ENCODE results near the gene PSTPIP1. TPM values are rescaled to one million over a fixed set of nuclear protein-coding genes. Genes with fewer than 3 reads are reported as not detected.

Gene PSTPIP1
- total RNA-seq, 2 donors from 2014 or later = 161 to 167 TPM

GRCh38 chr15:77037388-77038209, 42.7 kb downstream of the PSTPIP1 start:
- Mint-ChIP-seq H3K27ac (peak overlapping the region; percentile 77 to 85), H3K9me3 (no peaks in the 10 kb centered on the region), H3K4me3 (no peak overlapping the region), H3K4me1 (ENCODE audit: low read depth in 2 of 2) (peaks cover 16 to 37% of the 10 kb centered on the region in 2 donors), H3K36me3 (no peaks in the 10 kb centered on the region), H3K27me3 (no peaks in the 10 kb centered on the region)
- ATAC-seq (no peak), DNase-seq (ENCODE audit: low spot score) (no peak)

GRCh38 chr15:77038312-77039216, 43.6 kb downstream of the PSTPIP1 start:
- peaks cover 16 to 45% of the 10 kb centered on the region in 2 donors for H3K4me1 Mint-ChIP-seq (ENCODE audit: low read depth in 2 of 2)
- H3K27ac Mint-ChIP-seq = peak overlapping the region; percentile 77 to 81
- H3K27me3 Mint-ChIP-seq = no peaks in the 10 kb centered on the region
- H3K9me3 Mint-ChIP-seq = no peaks in the 10 kb centered on the region
- ATAC-seq (peak; percentile 26 to 45), DNase-seq (ENCODE audit: low spot score) (no peak)
- H3K36me3 Mint-ChIP-seq = peaks cover 4% of the 10 kb centered on the region
- H3K4me3 Mint-ChIP-seq = no peak overlapping the region

- no peak for ATAC-seq
- no peaks in the 10 kb centered on the region for H3K9me3 Mint-ChIP-seq
- DNase-seq (ENCODE audit: low spot score) = no peak
- no peaks in the 10 kb centered on the region for H3K27me3 Mint-ChIP-seq
- H3K4me3 Mint-ChIP-seq = no peak overlapping the region
- H3K27ac Mint-ChIP-seq = peak overlapping the region in 1 of 2 donors; percentile 77
- H3K4me1 Mint-ChIP-seq (ENCODE audit: low read depth in 2 of 2) = peaks cover 16 to 45% of the 10 kb centered on the region in 2 donors
- H3K36me3 Mint-ChIP-seq = peaks cover 6% of the 10 kb centered on the region
Observed at GRCh38 chr15:77039217-77039533, 44.2 kb downstream of the PSTPIP1 start.

- no peak overlapping the region for H3K4me3 Mint-ChIP-seq
- H3K36me3 Mint-ChIP-seq = peaks cover 6% of the 10 kb centered on the region
- no peaks in the 10 kb centered on the region for H3K27me3 Mint-ChIP-seq
- DNase-seq (ENCODE audit: low spot score) (no peak), ATAC-seq (no peak)
- H3K4me1 Mint-ChIP-seq (ENCODE audit: low read depth in 2 of 2) = peaks cover 16 to 38% of the 10 kb centered on the region in 2 donors
- no peaks in the 10 kb centered on the region for H3K9me3 Mint-ChIP-seq
- peak overlapping the region in 1 of 2 donors; percentile 77 for H3K27ac Mint-ChIP-seq
Observed at GRCh38 chr15:77039848-77040247, 44.9 kb downstream of the PSTPIP1 start.

GRCh38 chr15:77040673-77041072, 45.7 kb downstream of the PSTPIP1 start:
- peak; percentile 60 to 65 for ATAC-seq
- Mint-ChIP-seq H3K9me3 (no peaks in the 10 kb centered on the region), H3K27ac (peak overlapping the region; percentile 29 to 88), H3K4me1 (ENCODE audit: low read depth in 2 of 2) (peaks cover 16 to 46% of the 10 kb centered on the region in 2 donors), H3K36me3 (peaks cover 13% of the 10 kb centered on the region), H3K27me3 (no peaks in the 10 kb centered on the region), H3K4me3 (no peak overlapping the region)
- DNase-seq (ENCODE audit: low spot score) = no peak

GRCh38 chr15:77042245-77042919, 47.5 kb downstream of the PSTPIP1 start:
- ATAC-seq (no peak), DNase-seq (ENCODE audit: low spot score) (no peak)
- Mint-ChIP-seq H3K4me3 (no peak overlapping the region), H3K27me3 (no peaks in the 10 kb centered on the region), H3K36me3 (peaks cover 22% of the 10 kb centered on the region), H3K27ac (peak overlapping the region in 1 of 2 donors; percentile 81), H3K9me3 (no peaks in the 10 kb centered on the region), H3K4me1 (ENCODE audit: low read depth in 2 of 2) (peaks cover 16 to 39% of the 10 kb centered on the region in 2 donors)

GRCh38 chr15:77042955-77043920, 48.3 kb downstream of the PSTPIP1 start:
- Mint-ChIP-seq H3K4me1 (ENCODE audit: low read depth in 2 of 2) (peaks cover 16 to 39% of the 10 kb centered on the region in 2 donors), H3K36me3 (peaks cover 22% of the 10 kb centered on the region), H3K27ac (peak overlapping the region in 1 of 2 donors; percentile 81), H3K27me3 (no peaks in the 10 kb centered on the region), H3K9me3 (no peaks in the 10 kb centered on the region), H3K4me3 (no peak overlapping the region)
- DNase-seq (ENCODE audit: low spot score) (no peak), ATAC-seq (no peak)

GRCh38 chr15:77044228-77045042, 49.5 kb downstream of the PSTPIP1 start:
- no peak for DNase-seq (ENCODE audit: low spot score)
- Mint-ChIP-seq H3K9me3 (no peaks in the 10 kb centered on the region), H3K4me1 (ENCODE audit: low read depth in 2 of 2) (peaks cover 11 to 37% of the 10 kb centered on the region in 2 donors), H3K27ac (no peak overlapping the region), H3K36me3 (peaks cover 27% of the 10 kb centered on the region), H3K4me3 (no peak overlapping the region), H3K27me3 (no peaks in the 10 kb centered on the region)
- ATAC-seq = peak in 1 of 2 donors; percentile 34

- no peak for DNase-seq (ENCODE audit: low spot score)
- H3K36me3 Mint-ChIP-seq = peaks cover 27% of the 10 kb centered on the region
- H3K4me3 Mint-ChIP-seq = no peak overlapping the region
- no peaks in the 10 kb centered on the region for H3K9me3 Mint-ChIP-seq
- ATAC-seq = no peak
- H3K4me1 Mint-ChIP-seq (ENCODE audit: low read depth in 2 of 2) = peaks cover 5 to 31% of the 10 kb centered on the region in 2 donors
- H3K27ac Mint-ChIP-seq = peak overlapping the region in 1 of 2 donors; percentile 30
- H3K27me3 Mint-ChIP-seq = no peaks in the 10 kb centered on the region
Observed at GRCh38 chr15:77045985-77046384, 51.1 kb downstream of the PSTPIP1 start.

GRCh38 chr15:77046704-77047412, 51.9 kb downstream of the PSTPIP1 start:
- no peak overlapping the region for H3K27ac Mint-ChIP-seq
- no peak overlapping the region for H3K4me3 Mint-ChIP-seq
- no peaks in the 10 kb centered on the region for H3K9me3 Mint-ChIP-seq
- ATAC-seq (no peak), DNase-seq (ENCODE audit: low spot score) (no peak)
- H3K27me3 Mint-ChIP-seq = no peaks in the 10 kb centered on the region
- peaks cover 27% of the 10 kb centered on the region for H3K36me3 Mint-ChIP-seq
- H3K4me1 Mint-ChIP-seq (ENCODE audit: low read depth in 2 of 2) = peaks cover under 1 to 26% of the 10 kb centered on the region in 2 donors

- Mint-ChIP-seq H3K9me3 (no peaks in the 10 kb centered on the region), H3K4me1 (ENCODE audit: low read depth in 2 of 2) (peaks cover 0 to 18% of the 10 kb centered on the region in 2 donors), H3K27me3 (no peaks in the 10 kb centered on the region), H3K27ac (no peak overlapping the region), H3K4me3 (no peak overlapping the region), H3K36me3 (peaks cover 26% of the 10 kb centered on the region)
- DNase-seq (ENCODE audit: low spot score) (no peak), ATAC-seq (no peak)
Observed at GRCh38 chr15:77048135-77048876, 53.4 kb downstream of the PSTPIP1 start.

Data from natural killer cell treated with Interleukin-12 subunit alpha and Interleukin-12 subunit beta and Interleukin-15 and Interleukin-18, amount 100 ng/mL, for 72 hours (primary cell).